ENCODE measurements around the gene COL6A2.
"Not testable (repeated sequence)": the region's sequence is repeated elsewhere in the genome, so short reads cannot be mapped to it uniquely, and the experiment has no call there.

The COL6A2 gene

DNA sequence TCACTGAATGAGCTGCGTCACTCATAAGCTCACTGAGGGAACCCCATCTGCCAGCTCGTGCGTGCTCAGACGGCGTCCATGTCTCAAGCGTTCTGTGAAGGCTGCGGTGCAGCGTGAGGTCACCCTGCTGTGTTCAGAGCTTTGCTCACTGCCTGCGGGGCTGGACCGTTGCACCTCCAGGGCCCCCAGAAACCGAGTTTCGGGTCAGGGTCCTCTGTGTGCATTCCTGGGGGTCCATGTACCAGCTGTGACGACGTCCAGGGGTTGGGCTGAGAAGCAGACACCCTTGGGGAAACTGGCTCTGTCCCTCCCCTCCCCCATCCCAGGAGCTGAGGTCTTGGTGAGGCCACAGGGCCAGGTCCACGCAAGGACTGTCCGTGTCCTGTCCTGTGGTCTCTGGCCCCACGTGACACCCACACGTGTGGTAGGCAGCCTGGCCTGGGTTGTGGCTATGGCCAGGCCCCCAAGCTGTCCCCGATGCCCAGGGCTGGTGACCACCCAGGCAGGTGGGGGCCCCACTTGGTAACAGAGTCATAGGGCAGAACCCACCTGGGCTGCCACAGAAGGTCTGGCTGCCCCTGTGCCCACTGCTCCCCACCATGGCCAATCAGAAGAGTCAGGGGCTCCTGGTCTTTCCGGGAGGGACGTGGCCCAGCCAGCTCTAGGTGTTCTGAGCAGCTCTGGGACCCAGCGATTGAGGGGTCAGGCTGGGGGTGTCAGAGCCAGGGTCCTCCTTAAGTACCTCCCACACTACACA lies 33.1 kb downstream of the COL6A2 start:
- Histone ChIP-seq H3K9me3 (ENCODE audit: control insufficient read depth, insufficient read depth, low read length) (no peaks in the 10 kb centered on the region), H3K27ac (ENCODE audit: low read depth, low read length) (no peak overlapping the region), H3K4me3 (ENCODE audit: low read depth, low read length) (no peak overlapping the region), H3K27me3 (ENCODE audit: control insufficient read depth, insufficient read depth, low read length) (no peaks in the 10 kb centered on the region), H3K4me1 (ENCODE audit: control insufficient read depth, insufficient read depth, low read length) (no peaks in the 10 kb centered on the region), H3K36me3 (ENCODE audit: control insufficient read depth, insufficient read depth, low read length) (peaks cover 11% of the 10 kb centered on the region), H3K9ac (ENCODE audit: low read depth, low read length) (no peak overlapping the region)

DNA sequence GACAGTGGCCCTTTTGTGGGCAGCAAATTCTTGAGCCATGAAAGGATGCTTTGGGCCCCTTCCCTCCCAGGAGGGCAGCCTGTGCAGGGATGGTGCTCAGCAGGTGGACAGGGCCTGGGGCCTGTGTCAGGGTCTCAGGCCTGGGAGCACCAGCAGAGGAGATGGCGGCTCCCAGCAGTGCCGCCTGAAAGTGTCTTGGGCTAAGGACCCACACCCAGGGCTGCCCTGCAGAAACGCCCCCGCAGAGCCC lies 33.6 kb downstream of the COL6A2 start:
- Histone ChIP-seq H3K9me3 (ENCODE audit: control insufficient read depth, insufficient read depth, low read length) (no peaks in the 10 kb centered on the region), H3K27me3 (ENCODE audit: control insufficient read depth, insufficient read depth, low read length) (no peaks in the 10 kb centered on the region)

DNA sequence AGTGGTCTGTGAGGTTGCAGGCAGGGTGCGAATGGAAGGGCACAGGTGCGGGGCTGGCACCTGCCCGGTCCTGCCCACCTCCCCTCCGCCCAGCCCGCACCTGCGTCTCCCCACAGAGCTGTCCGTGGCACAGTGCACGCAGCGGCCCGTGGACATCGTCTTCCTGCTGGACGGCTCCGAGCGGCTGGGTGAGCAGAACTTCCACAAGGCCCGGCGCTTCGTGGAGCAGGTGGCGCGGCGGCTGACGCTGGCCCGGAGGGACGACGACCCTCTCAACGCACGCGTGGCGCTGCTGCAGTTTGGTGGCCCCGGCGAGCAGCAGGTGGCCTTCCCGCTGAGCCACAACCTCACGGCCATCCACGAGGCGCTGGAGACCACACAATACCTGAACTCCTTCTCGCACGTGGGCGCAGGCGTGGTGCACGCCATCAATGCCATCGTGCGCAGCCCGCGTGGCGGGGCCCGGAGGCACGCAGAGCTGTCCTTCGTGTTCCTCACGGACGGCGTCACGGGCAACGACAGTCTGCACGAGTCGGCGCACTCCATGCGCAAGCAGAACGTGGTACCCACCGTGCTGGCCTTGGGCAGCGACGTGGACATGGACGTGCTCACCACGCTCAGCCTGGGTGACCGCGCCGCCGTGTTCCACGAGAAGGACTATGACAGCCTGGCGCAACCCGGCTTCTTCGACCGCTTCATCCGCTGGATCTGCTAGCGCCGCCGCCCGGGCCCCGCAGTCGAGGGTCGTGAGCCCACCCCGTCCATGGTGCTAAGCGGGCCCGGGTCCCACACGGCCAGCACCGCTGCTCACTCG lies 34.1 kb downstream of the COL6A2 start:
- H3K27me3 ChIP-seq (ENCODE audit: control insufficient read depth, insufficient read depth, low read length) = no peaks in the 10 kb centered on the region
- no peaks in the 10 kb centered on the region for H3K9me3 ChIP-seq (ENCODE audit: control insufficient read depth, insufficient read depth, low read length)
- no peak overlapping the region for H3K9ac ChIP-seq (ENCODE audit: low read depth, low read length)

More for the DNA sequence above, 33.6 kb downstream of the COL6A2 start:
- Histone ChIP-seq H3K36me3 (ENCODE audit: control insufficient read depth, insufficient read depth, low read length) (peaks cover 8% of the 10 kb centered on the region), H3K4me1 (ENCODE audit: control insufficient read depth, insufficient read depth, low read length) (no peaks in the 10 kb centered on the region), H3K27ac (ENCODE audit: low read depth, low read length) (no peak overlapping the region), H3K9ac (ENCODE audit: low read depth, low read length) (no peak overlapping the region), H3K4me3 (ENCODE audit: low read depth, low read length) (no peak overlapping the region)

DNA sequence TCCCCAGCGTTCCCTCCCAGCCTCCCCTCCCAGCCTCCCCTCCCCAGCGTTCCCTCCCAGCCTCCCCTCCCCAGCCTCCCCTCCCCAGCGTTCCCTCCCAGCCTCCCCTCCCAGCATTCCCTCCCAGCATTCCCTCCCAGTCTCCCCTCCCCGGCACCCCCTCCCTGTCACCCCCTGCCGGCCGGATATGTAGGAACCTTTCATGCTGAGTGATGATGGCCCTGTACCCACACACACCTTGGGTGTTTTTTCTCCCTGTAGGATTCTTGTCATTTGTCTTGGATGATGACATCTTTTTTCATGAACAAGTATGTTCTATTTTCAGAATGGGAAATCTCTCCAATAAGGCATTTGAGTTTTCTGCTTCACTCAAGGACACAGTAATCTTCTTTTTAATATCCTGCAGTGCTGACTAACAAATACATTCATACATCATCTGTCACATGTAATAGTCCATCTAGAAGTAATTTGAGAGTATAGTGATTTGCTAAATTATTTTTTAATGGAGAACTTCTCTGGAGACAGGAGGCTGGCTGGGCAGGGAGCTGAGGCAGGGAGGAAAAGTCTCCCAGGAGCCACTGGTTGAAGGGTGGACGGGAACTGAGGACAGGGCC lies 38.0 kb downstream of the COL6A2 start:
- Histone ChIP-seq H3K9ac (ENCODE audit: low read depth, low read length) (no peak overlapping the region), H3K4me3 (ENCODE audit: low read depth, low read length) (no peak overlapping the region), H3K27me3 (ENCODE audit: control insufficient read depth, insufficient read depth, low read length) (no peaks in the 10 kb centered on the region), H3K9me3 (ENCODE audit: control insufficient read depth, insufficient read depth, low read length) (no peaks in the 10 kb centered on the region), H3K27ac (ENCODE audit: low read depth, low read length) (no peak overlapping the region), H3K36me3 (ENCODE audit: control insufficient read depth, insufficient read depth, low read length) (no peaks in the 10 kb centered on the region), H3K4me1 (ENCODE audit: control insufficient read depth, insufficient read depth, low read length) (no peaks in the 10 kb centered on the region)

More for the DNA sequence above, 34.1 kb downstream of the COL6A2 start:
- H3K27ac ChIP-seq (ENCODE audit: low read depth, low read length) = no peak overlapping the region
- H3K36me3 ChIP-seq (ENCODE audit: control insufficient read depth, insufficient read depth, low read length) = peaks cover 2% of the 10 kb centered on the region; the same call in 1 of the 2 replicates
- H3K4me1 ChIP-seq (ENCODE audit: control insufficient read depth, insufficient read depth, low read length) = no peaks in the 10 kb centered on the region
- no peak overlapping the region for H3K4me3 ChIP-seq (ENCODE audit: low read depth, low read length)

DNA sequence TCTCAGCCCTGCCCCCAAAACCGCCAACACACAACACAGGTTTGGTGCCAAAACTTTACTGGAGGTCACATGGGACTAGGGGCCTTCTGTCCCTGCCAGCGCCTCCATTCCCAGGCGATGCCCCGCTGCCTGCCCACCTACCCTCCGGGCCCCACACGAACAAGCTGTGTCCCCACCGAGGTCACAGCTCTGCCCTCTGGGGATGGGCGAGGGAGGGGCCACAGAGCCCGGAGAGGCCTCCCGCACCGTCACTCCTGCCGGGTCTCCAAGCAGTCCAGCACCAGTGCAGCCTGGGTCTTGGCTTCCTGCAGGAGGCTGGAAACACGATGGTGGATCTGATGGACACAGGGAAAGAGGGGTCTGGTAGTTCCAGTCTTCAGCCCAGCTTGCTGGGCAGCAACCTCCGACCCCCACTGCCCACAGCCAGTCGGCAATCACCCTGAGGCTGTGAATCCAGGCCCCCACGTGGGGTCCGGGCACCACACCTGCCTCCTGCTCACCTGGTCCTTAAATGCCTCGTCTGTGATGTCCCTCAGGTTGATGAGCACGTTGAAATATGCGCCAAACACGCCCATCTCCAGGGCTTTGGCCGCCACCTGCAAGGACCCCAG lies 38.9 kb downstream of the COL6A2 start:
- H3K9ac ChIP-seq (ENCODE audit: low read depth, low read length) = no peak overlapping the region
- no peaks in the 10 kb centered on the region for H3K9me3 ChIP-seq (ENCODE audit: control insufficient read depth, insufficient read depth, low read length)
- H3K27me3 ChIP-seq (ENCODE audit: control insufficient read depth, insufficient read depth, low read length) = no peaks in the 10 kb centered on the region
- H3K27ac ChIP-seq (ENCODE audit: low read depth, low read length) = no peak overlapping the region
- no peaks in the 10 kb centered on the region for H3K4me1 ChIP-seq (ENCODE audit: control insufficient read depth, insufficient read depth, low read length)
- no peaks in the 10 kb centered on the region for H3K36me3 ChIP-seq (ENCODE audit: control insufficient read depth, insufficient read depth, low read length)
- H3K4me3 ChIP-seq (ENCODE audit: low read depth, low read length) = no peak overlapping the region

DNA sequence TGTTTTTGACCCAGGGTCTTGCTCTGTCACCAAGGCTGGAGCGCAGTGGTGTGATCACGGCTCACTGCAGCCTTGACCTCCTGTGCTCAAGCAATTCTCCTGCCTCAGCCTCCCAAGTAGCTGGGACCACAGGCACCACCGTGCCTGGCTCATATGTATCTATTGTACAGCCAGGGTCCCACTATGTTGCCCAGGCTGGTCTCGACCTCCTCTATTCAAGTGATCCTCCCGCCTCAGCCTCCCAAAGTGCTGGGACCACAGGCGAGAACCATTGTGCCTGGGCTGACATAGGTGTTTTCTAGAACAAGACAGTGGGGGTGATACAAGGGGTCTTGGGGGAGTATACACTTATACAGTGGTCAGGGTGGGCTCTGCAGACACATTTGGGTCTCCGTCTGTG lies 40.0 kb downstream of the COL6A2 start:
- Histone ChIP-seq H3K4me1 (ENCODE audit: control insufficient read depth, insufficient read depth, low read length) (no peaks in the 10 kb centered on the region), H3K4me3 (ENCODE audit: low read depth, low read length) (no peak overlapping the region), H3K27ac (ENCODE audit: low read depth, low read length) (no peak overlapping the region), H3K9me3 (ENCODE audit: control insufficient read depth, insufficient read depth, low read length) (no peaks in the 10 kb centered on the region), H3K36me3 (ENCODE audit: control insufficient read depth, insufficient read depth, low read length) (no peaks in the 10 kb centered on the region), H3K9ac (ENCODE audit: low read depth, low read length) (no peak overlapping the region), H3K27me3 (ENCODE audit: control insufficient read depth, insufficient read depth, low read length) (no peaks in the 10 kb centered on the region)

DNA sequence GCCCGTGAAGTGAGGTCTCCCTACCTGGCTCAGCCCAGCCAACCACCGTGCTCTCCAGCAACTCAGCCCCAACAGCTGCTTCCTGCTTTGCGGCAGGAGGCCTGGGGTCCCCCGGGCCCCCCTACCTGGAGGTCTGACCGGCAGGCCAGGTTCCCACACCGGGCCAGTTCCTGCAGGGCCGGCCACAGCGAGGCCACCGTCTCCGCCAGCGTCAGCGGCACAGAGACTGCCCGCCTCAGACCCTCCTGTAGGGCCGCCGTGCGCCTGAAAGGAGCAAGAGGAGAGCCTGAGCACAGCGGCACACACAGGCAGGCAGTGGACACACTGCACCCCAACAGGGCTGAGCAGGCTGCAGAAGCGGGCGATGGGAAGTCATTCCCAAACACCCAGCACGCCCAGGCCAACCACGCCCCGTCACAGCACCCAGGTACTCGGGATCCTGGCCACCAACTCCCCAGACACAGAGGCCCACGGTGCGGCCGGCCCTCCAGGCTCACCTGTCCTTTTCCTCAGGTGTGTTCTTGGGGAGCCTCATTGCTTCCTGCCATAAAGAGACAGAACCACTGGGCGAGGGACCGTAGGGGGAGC lies 40.6 kb downstream of the COL6A2 start:
- Histone ChIP-seq H3K27ac (ENCODE audit: low read depth, low read length) (no peak overlapping the region), H3K4me3 (ENCODE audit: low read depth, low read length) (no peak overlapping the region), H3K36me3 (ENCODE audit: control insufficient read depth, insufficient read depth, low read length) (no peaks in the 10 kb centered on the region), H3K9me3 (ENCODE audit: control insufficient read depth, insufficient read depth, low read length) (no peaks in the 10 kb centered on the region), H3K27me3 (ENCODE audit: control insufficient read depth, insufficient read depth, low read length) (no peaks in the 10 kb centered on the region), H3K4me1 (ENCODE audit: control insufficient read depth, insufficient read depth, low read length) (no peaks in the 10 kb centered on the region), H3K9ac (ENCODE audit: low read depth, low read length) (no peak overlapping the region)

DNA sequence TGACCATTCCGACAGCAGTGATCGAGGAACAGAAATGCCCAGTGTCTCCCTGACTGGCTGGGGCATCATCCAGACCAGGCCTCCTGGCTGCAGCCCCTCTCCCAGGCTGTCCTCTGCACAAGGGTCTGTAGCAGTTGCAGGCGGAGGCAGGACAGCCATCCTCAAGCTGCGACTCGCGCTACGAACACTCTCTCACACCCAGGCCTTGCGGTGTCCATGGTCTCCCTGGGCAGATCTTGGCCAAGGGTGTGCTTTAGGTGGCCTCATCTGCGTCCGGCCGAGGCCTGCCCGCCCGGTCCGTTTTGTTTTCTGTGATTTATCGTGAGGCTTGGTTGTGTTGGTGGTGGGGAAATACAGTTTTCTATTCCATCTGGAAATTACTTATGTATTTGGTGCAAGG lies 41.8 kb downstream of the COL6A2 start:
- H3K9ac ChIP-seq (ENCODE audit: low read depth, low read length) = no peak overlapping the region
- H3K9me3 ChIP-seq (ENCODE audit: control insufficient read depth, insufficient read depth, low read length) = no peaks in the 10 kb centered on the region
- no peaks in the 10 kb centered on the region for H3K4me1 ChIP-seq (ENCODE audit: control insufficient read depth, insufficient read depth, low read length)
- H3K27ac ChIP-seq (ENCODE audit: low read depth, low read length) = no peak overlapping the region
- no peak overlapping the region for H3K4me3 ChIP-seq (ENCODE audit: low read depth, low read length)
- no peaks in the 10 kb centered on the region for H3K27me3 ChIP-seq (ENCODE audit: control insufficient read depth, insufficient read depth, low read length)
- no peaks in the 10 kb centered on the region for H3K36me3 ChIP-seq (ENCODE audit: control insufficient read depth, insufficient read depth, low read length)

DNA sequence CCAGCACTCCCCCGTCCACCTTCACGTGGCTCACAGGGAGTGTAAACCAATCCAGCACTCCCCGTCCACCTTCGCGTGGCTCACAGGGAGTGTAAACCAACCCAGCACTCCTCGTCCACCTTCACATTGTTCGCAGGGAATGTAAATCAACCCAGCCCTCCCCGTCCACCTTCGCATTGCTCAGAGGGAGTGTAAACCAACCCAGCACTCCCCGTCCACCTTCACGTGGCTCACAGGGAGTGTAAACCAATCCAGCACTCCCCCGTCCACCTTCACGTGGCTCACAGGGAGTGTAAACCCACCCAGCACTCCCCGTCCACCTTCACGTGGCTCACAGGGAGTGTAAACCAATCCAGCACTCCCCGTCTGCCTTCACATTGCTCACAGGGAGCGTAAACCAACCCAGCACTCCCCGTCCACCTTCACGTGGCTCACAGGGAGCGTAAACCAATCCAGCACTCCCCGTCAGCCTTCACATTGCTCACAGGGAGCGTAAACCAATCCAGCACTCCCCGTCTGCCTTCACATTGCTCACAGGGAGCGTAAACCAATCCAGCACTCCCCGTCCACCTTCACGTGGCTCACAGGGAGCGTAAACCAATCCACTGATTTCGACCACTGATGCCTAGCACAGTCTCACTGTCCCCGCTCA lies 42.6 kb downstream of the COL6A2 start:
- not testable (repeated sequence) for H3K9me3 ChIP-seq (ENCODE audit: control insufficient read depth, insufficient read depth, low read length); H3K27me3 ChIP-seq (ENCODE audit: control insufficient read depth, insufficient read depth, low read length)

DNA sequence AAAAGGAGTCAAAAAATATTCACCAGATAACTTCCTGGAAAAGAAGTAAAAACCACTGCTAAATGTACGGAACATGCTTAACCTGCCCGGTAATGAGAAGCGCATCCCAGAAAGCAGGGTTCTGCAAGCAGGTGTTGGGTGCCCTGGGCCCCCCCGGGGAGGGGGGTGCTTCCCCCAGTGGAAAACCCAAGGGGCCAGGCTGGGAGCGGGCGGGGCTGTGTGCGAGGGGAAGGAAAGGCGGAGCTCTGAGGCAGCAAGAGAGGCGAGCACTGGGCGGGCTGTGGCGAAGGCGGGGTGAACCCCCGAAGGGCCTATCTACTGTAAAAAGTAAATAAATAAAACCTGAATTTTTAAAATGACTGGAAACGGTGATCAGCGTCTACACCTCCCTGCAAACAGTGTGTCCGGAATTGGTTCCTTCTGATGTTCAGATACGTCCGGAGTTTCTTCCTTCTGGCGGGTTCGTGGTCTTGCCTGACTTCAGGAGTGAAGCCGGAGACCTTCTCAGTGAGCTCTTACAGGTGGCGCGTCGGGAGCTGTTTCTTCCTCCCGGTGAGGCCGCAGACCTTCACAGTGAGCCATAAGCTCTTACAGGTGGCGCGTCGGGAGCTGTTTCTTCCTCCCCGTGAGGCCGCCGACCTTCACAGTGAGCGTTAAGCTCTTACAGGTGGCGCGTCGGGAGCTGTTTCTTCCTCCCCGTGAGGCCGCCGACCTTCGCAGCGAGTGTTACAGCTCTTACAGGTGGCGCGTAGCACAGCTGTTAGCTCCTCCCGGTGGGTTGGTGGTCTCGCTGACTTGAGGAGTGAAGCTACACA lies 44.1 kb downstream of the COL6A2 start:
- no peak overlapping the region for H3K4me3 ChIP-seq (ENCODE audit: low read depth, low read length)
- no peaks in the 10 kb centered on the region for H3K27me3 ChIP-seq (ENCODE audit: control insufficient read depth, insufficient read depth, low read length)
- H3K4me1 ChIP-seq (ENCODE audit: control insufficient read depth, insufficient read depth, low read length) = no peaks in the 10 kb centered on the region
- H3K36me3 ChIP-seq (ENCODE audit: control insufficient read depth, insufficient read depth, low read length) = no peaks in the 10 kb centered on the region
- H3K9me3 ChIP-seq (ENCODE audit: control insufficient read depth, insufficient read depth, low read length) = no peaks in the 10 kb centered on the region
- no peak overlapping the region for H3K9ac ChIP-seq (ENCODE audit: low read depth, low read length)
- H3K27ac ChIP-seq (ENCODE audit: low read depth, low read length) = no peak overlapping the region

More for the DNA sequence above, 42.6 kb downstream of the COL6A2 start:
- not testable (repeated sequence) for H3K9ac ChIP-seq (ENCODE audit: low read depth, low read length); H3K4me1 ChIP-seq (ENCODE audit: control insufficient read depth, insufficient read depth, low read length); H3K36me3 ChIP-seq (ENCODE audit: control insufficient read depth, insufficient read depth, low read length); H3K4me3 ChIP-seq (ENCODE audit: low read depth, low read length); H3K27ac ChIP-seq (ENCODE audit: low read depth, low read length)
